Measurements from ENCODE around the gene HCFC1R1. TPM values are rescaled to one million over a fixed set of nuclear protein-coding genes. Genes with fewer than 3 reads are reported as not detected.

The HCFC1R1 gene
- total RNA-seq, 4 donors from 2014 or later, result 27.5 to 41.5 (median 31.9) TPM

DNA sequence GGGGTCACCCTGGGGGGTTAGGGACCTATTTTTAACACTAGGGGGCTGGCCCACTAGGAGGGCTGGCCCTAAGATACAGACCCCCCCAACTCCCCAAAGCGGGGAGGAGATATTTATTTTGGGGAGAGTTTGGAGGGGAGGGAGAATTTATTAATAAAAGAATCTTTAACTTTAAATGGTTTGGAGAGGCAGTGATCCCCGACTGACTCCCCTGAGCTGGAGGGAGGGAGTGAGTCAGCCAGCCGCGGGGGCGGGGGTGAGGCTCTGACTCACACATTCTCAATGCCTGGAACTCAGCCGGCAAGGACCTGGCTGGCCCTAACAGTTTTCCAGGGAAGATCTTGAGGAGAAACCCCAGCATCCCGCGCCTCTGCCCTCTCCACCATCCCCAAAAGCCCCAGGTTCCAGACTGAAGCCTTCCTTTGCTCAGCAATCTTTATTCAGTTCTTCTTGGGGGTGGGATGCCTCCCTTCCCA is 1.5 kb downstream of the HCFC1R1 start:
- no peak for TF ChIP-seq CTCF (IDR thresholded peaks at IDR 0.05)
- no peak for TF ChIP-seq POLR2A (IDR thresholded peaks at IDR 0.05)
- no peak overlapping the region for H3K4me3 ChIP-seq (ENCODE audit: low read depth, poor library complexity, severe bottlenecking)
- WGBS, 2 donors, result 8% methylated on average over 8 of the region's 8 CpGs
- intact Hi-C loops (cut with DNase I; ENCODE audit: low total_unique reads), result no loop called here
- peak; percentile 90 to 99 for DNase-seq (ENCODE audit: low spot score in 2 of 2)

DNA sequence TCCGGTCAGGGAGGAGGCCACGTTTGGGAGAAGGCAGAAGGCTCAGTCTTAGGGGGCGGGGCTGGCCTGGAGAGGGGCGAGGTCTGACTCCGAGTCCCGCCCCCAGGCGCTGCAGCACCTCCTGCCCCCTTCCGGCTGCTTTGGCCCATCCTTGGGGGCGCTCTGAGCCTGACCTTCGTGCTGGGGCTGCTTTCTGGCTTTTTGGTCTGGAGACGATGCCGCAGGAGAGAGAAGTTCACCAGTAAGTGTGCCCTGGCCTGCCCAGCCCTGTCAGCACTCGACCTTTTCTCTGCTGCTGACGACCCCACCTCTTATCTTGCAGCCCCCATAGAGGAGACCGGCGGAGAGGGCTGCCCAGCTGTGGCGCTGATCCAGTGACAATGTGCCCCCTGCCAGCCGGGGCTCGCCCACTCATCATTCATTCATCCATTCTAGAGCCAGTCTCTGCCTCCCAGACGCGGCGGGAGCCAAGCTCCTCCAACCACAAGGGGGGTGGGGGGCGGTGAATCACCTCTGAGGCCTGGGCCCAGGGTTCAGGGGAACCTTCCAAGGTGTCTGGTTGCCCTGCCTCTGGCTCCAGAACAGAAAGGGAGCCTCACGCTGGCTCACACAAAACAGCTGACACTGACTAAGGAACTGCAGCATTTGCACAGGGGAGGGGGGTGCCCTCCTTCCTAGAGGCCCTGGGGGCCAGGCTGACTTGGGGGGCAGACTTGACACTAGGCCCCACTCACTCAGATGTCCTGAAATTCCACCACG is 2.1 kb downstream of the HCFC1R1 start:
- peak; percentile 68 to 96 for DNase-seq (ENCODE audit: low spot score in 2 of 2)
- 9 to 15% methylated on average over 14 to 17 of the region's 25 CpGs for WGBS, 2 donors
- intact Hi-C loops (cut with DNase I; ENCODE audit: low total_unique reads), result no loop called here
- TF ChIP-seq POLR2A (IDR thresholded peaks at IDR 0.05) (no peak), CTCF (IDR thresholded peaks at IDR 0.05) (no peak)
- peak overlapping the region; percentile 58 for H3K4me3 ChIP-seq (ENCODE audit: low read depth, poor library complexity, severe bottlenecking)

GRCh38 chr16:3020604-3021448 is 2.9 kb downstream of the HCFC1R1 start:
- intact Hi-C loops (cut with DNase I; ENCODE audit: low total_unique reads), result no loop called here
- no peak for TF ChIP-seq POLR2A (IDR thresholded peaks at IDR 0.05)
- 0 to 2% methylated on average over 26 to 33 of the region's 57 CpGs for whole genome bisulfite sequencing, 2 donors
- peak; percentile 53 to 97 for DNase-seq (ENCODE audit: low spot score in 2 of 2)
- peak overlapping the region; percentile 58 for H3K4me3 ChIP-seq (ENCODE audit: low read depth, poor library complexity, severe bottlenecking)

- TF ChIP-seq CTCF (IDR thresholded peaks at IDR 0.05), result no peak
- TF ChIP-seq POLR2A (IDR thresholded peaks at IDR 0.05), result peak in 1 of 2 donors; percentile 9
- peak; percentile 54 to 94 for DNase-seq (ENCODE audit: low spot score in 2 of 2)
- WGBS, 2 donors, result 1 to 2% methylated on average over 29 to 43 of the region's 49 CpGs
- intact Hi-C loops (cut with DNase I; ENCODE audit: low total_unique reads), result no loop called here
- peak within 1 kb of the TSS; percentile 58 for H3K4me3 ChIP-seq (ENCODE audit: low read depth, poor library complexity, severe bottlenecking)
Observed at GRCh38 chr16:3020247-3020603, 3.5 kb downstream of the HCFC1R1 start, which contains the start of gene TNFRSF12A. TNFRSF12A (plus strand) TSS chr16:3020368; CDS start chr16:3020398, 30 bp downstream.

DNA sequence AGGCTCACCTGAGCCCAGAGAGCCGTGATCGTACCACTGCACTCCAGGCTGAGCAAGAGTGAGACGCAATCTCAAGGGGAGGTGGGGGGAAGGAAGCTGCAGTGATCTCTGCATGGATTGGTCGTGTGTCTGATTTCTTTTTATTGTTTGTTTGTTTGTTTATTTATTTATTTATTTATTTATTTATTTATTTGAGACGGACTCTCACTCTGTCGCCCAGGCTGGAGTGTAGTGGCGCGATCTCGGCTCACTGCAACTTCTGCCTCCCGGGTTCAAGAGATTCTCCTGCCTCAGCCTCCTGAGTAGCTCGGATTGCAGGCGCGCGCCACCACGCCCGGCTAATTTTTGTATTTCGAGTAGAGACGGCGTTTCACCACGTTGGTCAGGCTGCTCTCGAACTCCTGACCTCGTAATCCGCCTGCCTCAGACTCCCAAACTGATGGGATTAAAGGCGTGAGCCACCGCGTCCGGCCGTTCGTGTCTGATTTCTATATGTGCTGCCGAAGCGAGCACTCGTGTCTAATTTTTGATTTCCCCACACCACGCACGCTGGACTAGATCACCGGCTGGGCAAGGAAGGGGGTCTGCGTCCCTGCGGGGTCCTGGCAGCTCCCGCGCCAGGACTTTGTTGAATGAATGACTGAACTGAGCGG is 4.0 kb downstream of the HCFC1R1 start:
- intact Hi-C loops (cut with DNase I; ENCODE audit: low total_unique reads), result no loop called here
- WGBS, 2 donors, result 29 to 33% methylated on average over 38 to 40 of the region's 40 CpGs
- TF ChIP-seq POLR2A (IDR thresholded peaks at IDR 0.05), result no peak
- TF ChIP-seq CTCF (IDR thresholded peaks at IDR 0.05), result no peak
- no peak for DNase-seq (ENCODE audit: low spot score in 2 of 2)
- peak overlapping the region; percentile 58 for H3K4me3 ChIP-seq (ENCODE audit: low read depth, poor library complexity, severe bottlenecking)
